CD4-positive, alpha-beta T cell (primary cell): Measurements from ENCODE around the gene CDC25B. TPM values are rescaled to one million over a fixed set of nuclear protein-coding genes. Genes with fewer than 3 reads are reported as not detected.

Source experiments
- ATAC-seq: fragments of 200-7000 bp; cut with Tn5 transposase; one replicate; pipeline ENCODE4 v1.10.0; 2022; ENCODE audit warnings: mild to moderate bottlenecking; ENCODE audit not compliant: poor library complexity
- CTCF ChIA-PET: fragments of 350-600 bp; sonication (Branson Sonifier 250); formaldehyde crosslinking; loops from one replicate; lab custom pipeline; 2021; ENCODE audit warnings: antibody characterized with exemption, inconsistent platforms; lab: Charles Lee
- POLR2A ChIA-PET: fragments of 350-600 bp; sonication (Branson Sonifier 250); formaldehyde crosslinking; loops from one replicate; lab custom pipeline; 2021; ENCODE audit warnings: antibody characterized with exemption, inconsistent platforms; lab: Charles Lee
- DNase-seq, 14 experiments: peaks; one replicate each; pipeline ENCODE4 v3.0.0-alpha.2; 2013 to 2020; ENCODE audit warnings: mixed read lengths in 2 of 14
- H3K27ac ChIP-seq, 2 donors: one replicate each; pipeline versions ENCODE4 v1.5.1 to v1.7.0; 2013; ENCODE audit warnings: low read length in 2 of 2, low read depth in 1 of 2, mild to moderate bottlenecking in 1 of 2
- H3K27me3 ChIP-seq, 2 experiments: 1 replicate in 1 of 2; 2 replicates in 1 of 2; pipeline versions ENCODE4 v1.6.1 to v1.7.0; 2013; ENCODE audit warnings: low read length in 2 of 2, control low read depth in 1 of 2, mild to moderate bottlenecking in 1 of 2, moderate library complexity in 1 of 2; ENCODE audit not compliant: insufficient read depth in 2 of 2, control insufficient read depth in 1 of 2
- H3K36me3 ChIP-seq: one replicate; pipeline ENCODE4 v1.6.1; 2013; ENCODE audit warnings: low read length, control low read depth; ENCODE audit not compliant: insufficient read depth
- H3K4me1 ChIP-seq: one replicate; pipeline ENCODE4 v1.6.1; 2013; ENCODE audit warnings: low read length, control low read depth; ENCODE audit not compliant: insufficient read depth
- H3K4me3 ChIP-seq: one replicate; pipeline ENCODE4 v1.5.1; 2013; ENCODE audit warnings: mild to moderate bottlenecking, low read length, moderate library complexity
- H3K9me3 ChIP-seq, 2 experiments: 1 replicate in 1 of 2; 2 replicates in 1 of 2; pipeline versions ENCODE4 v1.6.1 to v1.7.0; 2013; ENCODE audit warnings: low read length in 2 of 2, mild to moderate bottlenecking in 2 of 2, control low read depth in 1 of 2, moderate library complexity in 1 of 2; ENCODE audit not compliant: control insufficient read depth in 1 of 2, insufficient read depth in 1 of 2
- H3K27ac Mint-ChIP-seq: one replicate; pipeline ENCODE4 v1.8.0; 2020; ENCODE audit warnings: mixed read lengths
- H3K27me3 Mint-ChIP-seq: one replicate; pipeline ENCODE4 v1.8.0; 2021; ENCODE audit warnings: mixed read lengths
- H3K36me3 Mint-ChIP-seq: one replicate; pipeline ENCODE4 v1.8.0; 2021; ENCODE audit warnings: low read depth, mixed read lengths
- H3K4me1 Mint-ChIP-seq: one replicate; pipeline ENCODE4 v1.8.0; 2021; ENCODE audit warnings: low read depth, mixed read lengths
- H3K4me3 Mint-ChIP-seq: one replicate; pipeline ENCODE4 v1.8.0; 2020; ENCODE audit warnings: mild to moderate bottlenecking, mixed read lengths
- H3K9me3 Mint-ChIP-seq: one replicate; pipeline ENCODE4 v1.8.0; 2020; ENCODE audit warnings: mixed read lengths
- intact Hi-C, 2 experiments: fragments of 100-400 bp; cut with DNase I in 1 of 2; cut with micrococcal nuclease in 1 of 2; formaldehyde crosslinking; loops; one replicate each; pipeline versions ENCODE4 v1.15.1 to v1.9.0; 2023 to 2025; cut with DNase I, micrococcal nuclease
- total RNA-seq, 174 experiments: library from RNA in 2 of 174; stranded (reverse) in 2 of 174; gene quantifications; one replicate each; pipeline ENCODE4 v1.2.3 and lab custom pipeline; 2021 to 2026
- TF ChIP-seq, protein P1 (sequence below): fragments of 200-600 bp; IDR thresholded peaks from one replicate; pipeline ENCODE4 v1.8.0; 2022; ENCODE audit warnings: antibody characterized with exemption, mild to moderate bottlenecking

Gene CDC25B
- total RNA-seq, 2 experiments from 2014 or later = 144 TPM

DNA sequence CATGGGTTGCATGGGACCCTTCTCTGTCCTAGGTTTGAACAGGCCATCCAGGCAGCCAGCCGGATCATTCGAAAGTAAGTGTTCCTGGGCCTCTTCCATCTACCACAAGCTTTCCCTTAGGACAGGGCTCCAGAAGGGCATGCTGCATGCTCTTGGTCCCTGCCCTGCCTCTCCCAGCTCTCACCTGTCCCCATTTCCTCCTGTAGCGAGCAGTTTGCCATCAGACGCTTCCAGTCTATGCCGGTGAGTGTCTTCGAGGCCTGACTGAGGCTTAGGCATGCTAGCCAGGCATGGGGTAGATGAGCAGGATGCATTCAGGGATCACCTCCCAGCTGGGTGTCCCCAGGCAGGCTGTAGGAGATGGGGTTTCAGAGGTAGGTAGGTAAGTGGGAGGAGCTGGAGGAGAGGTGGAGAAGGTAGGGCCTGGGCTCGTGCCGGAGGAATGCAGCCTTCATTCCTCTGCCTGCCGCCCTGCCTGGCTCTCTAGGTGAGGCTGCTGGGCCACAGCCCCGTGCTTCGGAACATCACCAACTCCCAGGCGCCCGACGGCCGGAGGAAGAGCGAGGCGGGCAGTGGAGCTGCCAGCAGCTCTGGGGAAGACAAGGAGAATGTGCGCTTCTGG lies 4.3 kb downstream of the CDC25B start:
- TF ChIP-seq, protein P1, sequence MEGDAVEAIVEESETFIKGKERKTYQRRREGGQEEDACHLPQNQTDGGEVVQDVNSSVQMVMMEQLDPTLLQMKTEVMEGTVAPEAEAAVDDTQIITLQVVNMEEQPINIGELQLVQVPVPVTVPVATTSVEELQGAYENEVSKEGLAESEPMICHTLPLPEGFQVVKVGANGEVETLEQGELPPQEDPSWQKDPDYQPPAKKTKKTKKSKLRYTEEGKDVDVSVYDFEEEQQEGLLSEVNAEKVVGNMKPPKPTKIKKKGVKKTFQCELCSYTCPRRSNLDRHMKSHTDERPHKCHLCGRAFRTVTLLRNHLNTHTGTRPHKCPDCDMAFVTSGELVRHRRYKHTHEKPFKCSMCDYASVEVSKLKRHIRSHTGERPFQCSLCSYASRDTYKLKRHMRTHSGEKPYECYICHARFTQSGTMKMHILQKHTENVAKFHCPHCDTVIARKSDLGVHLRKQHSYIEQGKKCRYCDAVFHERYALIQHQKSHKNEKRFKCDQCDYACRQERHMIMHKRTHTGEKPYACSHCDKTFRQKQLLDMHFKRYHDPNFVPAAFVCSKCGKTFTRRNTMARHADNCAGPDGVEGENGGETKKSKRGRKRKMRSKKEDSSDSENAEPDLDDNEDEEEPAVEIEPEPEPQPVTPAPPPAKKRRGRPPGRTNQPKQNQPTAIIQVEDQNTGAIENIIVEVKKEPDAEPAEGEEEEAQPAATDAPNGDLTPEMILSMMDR = no peak
- H3K27me3 ChIP-seq = no peaks in the 10 kb centered on the region
- H3K4me1 ChIP-seq = peaks cover 86% of the 10 kb centered on the region
- peak overlapping the region; percentile 96 for H3K4me3 ChIP-seq
- Mint-ChIP-seq H3K4me3 (peak overlapping the region; percentile 100), H3K36me3 (peaks cover 92% of the 10 kb centered on the region), H3K27me3 (no peaks in the 10 kb centered on the region), H3K4me1 (peaks cover 75% of the 10 kb centered on the region), H3K27ac (peak overlapping the region; percentile 95), H3K9me3 (no peaks in the 10 kb centered on the region)
- H3K36me3 ChIP-seq = peaks cover 69% of the 10 kb centered on the region
- ATAC-seq = no peak
- intact Hi-C loops = no loop called here
- CTCF ChIA-PET = interaction anchor here (0.7 to 2.8 kb wide), 2 partner anchors 17 to 285 kb away, joined by 3 to 8 read pairs; no protein-coding TSS in a partner anchor
- peak overlapping the region; percentile 67 to 78 for H3K27ac ChIP-seq
- POLR2A ChIA-PET = interaction anchor here (1.4 to 3.5 kb wide), 6 partner anchors 13 to 32 kb away, joined by 3 to 88 read pairs (median 16); partner anchors contain the start of genes ADISSP, AP5S1, CENPB and SPEF1
- H3K9me3 ChIP-seq = no peaks in the 10 kb centered on the region
- no peak for DNase-seq

DNA sequence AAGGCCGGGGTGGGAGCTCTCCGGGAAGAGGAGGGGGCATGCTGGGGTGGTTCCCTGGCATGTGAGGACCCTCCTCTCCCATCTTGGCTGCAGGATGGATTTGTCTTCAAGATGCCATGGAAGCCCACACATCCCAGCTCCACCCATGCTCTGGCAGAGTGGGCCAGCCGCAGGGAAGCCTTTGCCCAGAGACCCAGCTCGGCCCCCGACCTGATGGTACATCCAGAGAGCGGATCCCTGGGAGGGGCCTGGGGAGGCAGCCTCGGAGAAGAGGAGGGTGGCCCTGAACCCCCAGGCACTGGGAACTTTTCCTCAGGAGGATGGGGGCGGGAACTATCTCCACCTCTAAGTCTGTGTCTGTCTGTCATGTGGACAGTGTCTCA lies 4.8 kb downstream of the CDC25B start:
- H3K9me3 ChIP-seq = no peaks in the 10 kb centered on the region
- Mint-ChIP-seq H3K27ac (peak overlapping the region; percentile 95), H3K9me3 (no peaks in the 10 kb centered on the region), H3K27me3 (no peaks in the 10 kb centered on the region), H3K36me3 (peaks cover 92% of the 10 kb centered on the region), H3K4me3 (no peak overlapping the region), H3K4me1 (peaks cover 75% of the 10 kb centered on the region)
- H3K27me3 ChIP-seq = no peaks in the 10 kb centered on the region
- H3K4me1 ChIP-seq = peaks cover 86% of the 10 kb centered on the region
- TF ChIP-seq, protein P1 = no peak
- intact Hi-C loops = no loop called here
- ATAC-seq = no peak
- H3K4me3 ChIP-seq = no peak overlapping the region
- DNase-seq = no peak
- H3K27ac ChIP-seq = peak overlapping the region; percentile 67 to 78
- H3K36me3 ChIP-seq = peaks cover 74% of the 10 kb centered on the region
- POLR2A ChIA-PET = interaction anchor here (1.4 to 3.5 kb wide), 6 partner anchors 13 to 33 kb away, joined by 3 to 88 read pairs (median 16); partner anchors contain the start of genes ADISSP, AP5S1, CENPB and SPEF1
- CTCF ChIA-PET = no interaction called here

GRCh38 chr20:3801299-3801698 lies 5.2 kb downstream of the CDC25B start:
- ATAC-seq (no peak), DNase-seq (no peak)
- intact Hi-C loops = no loop called here
- no peaks in the 10 kb centered on the region for H3K27me3 ChIP-seq
- H3K27me3 Mint-ChIP-seq = no peaks in the 10 kb centered on the region
- H3K4me3 ChIP-seq = no peak overlapping the region
- CTCF ChIA-PET = no interaction called here
- H3K27ac ChIP-seq = peak overlapping the region; percentile 67 to 78
- TF ChIP-seq, protein P1 = no peak
- peaks cover 93% of the 10 kb centered on the region for H3K36me3 Mint-ChIP-seq
- peaks cover 78% of the 10 kb centered on the region for H3K36me3 ChIP-seq
- H3K27ac Mint-ChIP-seq = peak overlapping the region; percentile 95
- H3K9me3 ChIP-seq = no peaks in the 10 kb centered on the region
- no peak overlapping the region for H3K4me3 Mint-ChIP-seq
- POLR2A ChIA-PET = interaction anchor here (1.4 to 3.5 kb wide), 3 partner anchors 12 to 20 kb away, joined by 3 to 88 read pairs (median 25); partner anchors contain the start of genes AP5S1 and SPEF1
- H3K9me3 Mint-ChIP-seq = no peaks in the 10 kb centered on the region
- H3K4me1 ChIP-seq = peaks cover 86% of the 10 kb centered on the region
- H3K4me1 Mint-ChIP-seq = peaks cover 78% of the 10 kb centered on the region
